ENCODE results near the gene TMIGD3. TPM values are rescaled to one million over a fixed set of nuclear protein-coding genes. Genes with fewer than 3 reads are reported as not detected.

TMIGD3 gene
- total RNA-seq, 2 donors from 2014 or later: 0.42 to 1.1 TPM

- Histone ChIP-seq H3K4me1 (peaks cover 12% of the 10 kb centered on the region), H3K4me3 (no peak overlapping the region), H3K36me3 (no peaks in the 10 kb centered on the region), H3K27me3 (no peaks in the 10 kb centered on the region), H3K27ac (no peak overlapping the region), H3K9ac (ENCODE audit: low read depth in 2 of 2, low read length in 2 of 2) (no peak overlapping the region), H3K9me3 (no peaks in the 10 kb centered on the region)
- peak; percentile 15 for DNase-seq
- no peak for TF ChIP-seq CTCF (IDR thresholded peaks at IDR 0.05)
- intact Hi-C loops (cut with DNase I): no loop called here
Measured at GRCh38 chr1:111512132-111512889, 8.9 kb upstream of the TMIGD3 start.

- Histone ChIP-seq H3K4me3 (no peak overlapping the region), H3K27ac (no peak overlapping the region), H3K9ac (ENCODE audit: low read depth in 2 of 2, low read length in 2 of 2) (no peak overlapping the region), H3K36me3 (no peaks in the 10 kb centered on the region), H3K4me1 (peaks cover 17% of the 10 kb centered on the region), H3K9me3 (no peaks in the 10 kb centered on the region), H3K27me3 (no peaks in the 10 kb centered on the region)
- no peak for DNase-seq
- intact Hi-C loops (cut with DNase I): no loop called here
- TF ChIP-seq CTCF (IDR thresholded peaks at IDR 0.05): no peak
Measured at GRCh38 chr1:111511370-111511769, 7.9 kb upstream of the TMIGD3 start.

- Histone ChIP-seq H3K9me3 (no peaks in the 10 kb centered on the region), H3K4me3 (no peak overlapping the region), H3K27me3 (no peaks in the 10 kb centered on the region), H3K36me3 (no peaks in the 10 kb centered on the region), H3K27ac (no peak overlapping the region), H3K9ac (ENCODE audit: low read depth in 2 of 2, low read length in 2 of 2) (no peak overlapping the region), H3K4me1 (peaks cover 19% of the 10 kb centered on the region)
- intact Hi-C loops (cut with DNase I): loop anchor here (2.0 to 5.0 kb wide), 2 partner anchors 147 to 237 kb away; no protein-coding TSS in a partner anchor
- no peak for DNase-seq
- no peak for TF ChIP-seq CTCF (IDR thresholded peaks at IDR 0.05)
Measured at GRCh38 chr1:111509997-111510375, 6.6 kb upstream of the TMIGD3 start.

GRCh38 chr1:111507411-111508201 is 4.2 kb upstream of the TMIGD3 start:
- Histone ChIP-seq H3K9me3 (no peaks in the 10 kb centered on the region), H3K4me3 (peak overlapping the region; percentile 19), H3K9ac (ENCODE audit: low read depth in 2 of 2, low read length in 2 of 2) (peak overlapping the region; percentile 69 to 78), H3K27me3 (no peaks in the 10 kb centered on the region), H3K36me3 (no peaks in the 10 kb centered on the region), H3K27ac (peak overlapping the region; percentile 95), H3K4me1 (peaks cover 19% of the 10 kb centered on the region)
- intact Hi-C loops (cut with DNase I): loop anchor here (2.0 to 5.0 kb wide), 2 partner anchors 149 to 240 kb away; no protein-coding TSS in a partner anchor
- no peak for TF ChIP-seq CTCF (IDR thresholded peaks at IDR 0.05)
- peak; percentile 89 for DNase-seq

GRCh38 chr1:111506561-111506960 is 3.1 kb upstream of the TMIGD3 start:
- Histone ChIP-seq H3K27ac (peak overlapping the region; percentile 16), H3K4me1 (peaks cover 19% of the 10 kb centered on the region), H3K4me3 (no peak overlapping the region), H3K27me3 (no peaks in the 10 kb centered on the region), H3K36me3 (no peaks in the 10 kb centered on the region), H3K9ac (ENCODE audit: low read depth in 2 of 2, low read length in 2 of 2) (no peak overlapping the region), H3K9me3 (no peaks in the 10 kb centered on the region)
- intact Hi-C loops (cut with DNase I): loop anchor here (5.0 kb wide), 1 partner anchor 241 kb away; no protein-coding TSS in a partner anchor
- TF ChIP-seq CTCF (IDR thresholded peaks at IDR 0.05): no peak
- no peak for DNase-seq

Measured in colonic mucosa (tissue), 4 donors.